OCI-LY7 (cell line): ENCODE measurements around the gene PGR. TPM values are rescaled to one million over a fixed set of nuclear protein-coding genes. Genes with fewer than 3 reads are reported as not detected.

Source experiments
- BruUV-seq: library from RNA; stranded (reverse); fragments of 400-500 nt; replicated peaks from 2 replicates; lab custom pipeline; 2021; lab: Mats Ljungman, UMichigan
- CTCF ChIA-PET: fragments of 300-600 bp; sonication (Branson Sonifier 250); formaldehyde crosslinking; loops from one replicate; lab custom pipeline; 2022; ENCODE audit warnings: antibody characterized with exemption; ENCODE audit not compliant: unreplicated experiment; lab: Charles Lee
- POLR2A ChIA-PET: fragments of 300-600 bp; sonication (Branson Sonifier 250); formaldehyde crosslinking; loops from one replicate; lab custom pipeline; 2022; ENCODE audit warnings: antibody characterized with exemption; lab: Charles Lee
- DNase-seq: peaks from one replicate; pipeline ENCODE4 v3.0.0-alpha.2; 2015; ENCODE audit warnings: low spot score
- H2AFZ ChIP-seq: fragments of 200-600 bp; sonication (generic), shearing (Covaris generic); 2 replicates; pipeline ENCODE4 v1.6.1; 2014; ENCODE audit warnings: mild to moderate bottlenecking, antibody characterized with exemption, low read length, moderate library complexity
- H3K27ac ChIP-seq: fragments of 200-600 bp; sonication (generic); 2 replicates; pipeline ENCODE4 v1.5.1; 2014; ENCODE audit warnings: mixed run types, low read depth, mild to moderate bottlenecking, moderate library complexity, low read length, inconsistent platforms; ENCODE audit not compliant: poor library complexity, severe bottlenecking
- H3K36me3 ChIP-seq: fragments of 200-600 bp; sonication (generic); 2 replicates; pipeline ENCODE4 v1.6.1; 2014; ENCODE audit warnings: mild to moderate bottlenecking, antibody characterized with exemption, low read length, moderate library complexity, mixed read lengths; ENCODE audit not compliant: insufficient read depth
- H3K4me1 ChIP-seq: fragments of 200-600 bp; sonication (generic); 2 replicates; pipeline ENCODE4 v1.5.1; 2014; ENCODE audit warnings: mild to moderate bottlenecking, low read length; ENCODE audit not compliant: insufficient read depth, poor library complexity, severe bottlenecking
- H3K4me2 ChIP-seq: fragments of 200-600 bp; sonication (generic); 2 replicates; pipeline ENCODE4 v1.6.1; 2014; ENCODE audit warnings: mild to moderate bottlenecking, low read length
- H3K4me3 ChIP-seq: fragments of 200-600 bp; sonication (generic); 2 replicates; pipeline ENCODE4 v1.5.1; 2014; ENCODE audit warnings: mild to moderate bottlenecking, low read depth, low read length; ENCODE audit not compliant: poor library complexity, severe bottlenecking
- H3K79me2 ChIP-seq: fragments of 200-600 bp; sonication (generic); 2 replicates; pipeline ENCODE4 v1.6.1; 2016; ENCODE audit warnings: low read depth, mild to moderate bottlenecking, low read length, moderate library complexity, mixed read lengths; ENCODE audit not compliant: insufficient read depth
- H3K9me2 ChIP-seq: fragments of 200-600 bp; sonication (generic); 2 replicates; pipeline ENCODE4 v1.6.1; 2016; ENCODE audit warnings: mild to moderate bottlenecking, low read length, mixed read lengths; ENCODE audit not compliant: insufficient read depth
- H3K9me3 ChIP-seq: fragments of 200-600 bp; sonication (generic); 2 replicates; pipeline ENCODE4 v1.6.1; 2014; ENCODE audit warnings: mild to moderate bottlenecking, mixed run types, low read length, mixed read lengths
- H4K20me1 ChIP-seq: fragments of 200-600 bp; sonication (generic); 2 replicates; pipeline ENCODE4 v1.6.1; 2014; ENCODE audit warnings: mild to moderate bottlenecking, antibody characterized with exemption, low read length, moderate library complexity, mixed read lengths; ENCODE audit not compliant: insufficient read depth
- EZH2phosphoT487 ChIP-seq: fragments of 200-600 bp; sonication (generic); IDR thresholded peaks from 2 replicates; pipeline ENCODE4 v1.6.1; 2018; ENCODE audit warnings: low read depth, borderline replicate concordance, mild to moderate bottlenecking, mixed run types, antibody characterized with exemption, low read length, moderate library complexity, mixed read lengths
- intact Hi-C: fragments of 100-400 bp; cut with micrococcal nuclease; formaldehyde crosslinking; loops from one replicate; pipeline ENCODE4 v1.10.0; 2022; ENCODE audit not compliant: unreplicated experiment
- total RNA-seq, 2 experiments: library from RNA; depleted of rRNA in 1 of 2; stranded (reverse); fragments of >200 nt in 1 of 2; shearing (Covaris generic) in 1 of 2; gene quantifications; 2 replicates each; pipeline ENCODE4 v1.2.3, GENCODE V29; 2014 to 2022
- TF ChIP-seq, protein P1 (sequence below): fragments of 200-600 bp; sonication (generic); conservative IDR thresholded peaks from 2 replicates; pipeline ENCODE4 v1.5.1; 2014; ENCODE audit warnings: mild to moderate bottlenecking, antibody characterized with exemption, low read length, moderate library complexity, mixed read lengths

PGR gene
- total RNA-seq, 2 experiments from 2014 or later = not detected

DNA sequence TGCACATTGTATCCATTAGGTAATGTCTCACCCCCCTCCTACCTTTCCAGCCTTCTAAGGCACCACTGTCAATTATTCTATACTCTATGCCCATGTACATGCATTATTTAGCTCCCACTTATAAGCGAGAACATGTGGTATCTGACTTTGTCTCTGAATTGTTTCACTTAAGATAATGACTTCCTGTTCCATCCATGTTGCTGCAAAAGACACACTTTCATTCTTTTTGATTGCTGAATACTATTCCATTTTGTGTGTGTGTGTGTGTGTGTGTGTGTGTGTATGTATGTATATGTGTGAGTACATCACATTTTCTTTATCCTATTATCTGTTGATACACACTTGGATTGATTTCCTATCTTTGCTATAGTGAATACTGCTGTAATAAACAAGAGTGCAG, 84.2 kb downstream of the PGR start:
- intact Hi-C loops = no loop called here
- H3K9me3 ChIP-seq = no peaks in the 10 kb centered on the region
- CTCF ChIA-PET = no interaction called here

DNA sequence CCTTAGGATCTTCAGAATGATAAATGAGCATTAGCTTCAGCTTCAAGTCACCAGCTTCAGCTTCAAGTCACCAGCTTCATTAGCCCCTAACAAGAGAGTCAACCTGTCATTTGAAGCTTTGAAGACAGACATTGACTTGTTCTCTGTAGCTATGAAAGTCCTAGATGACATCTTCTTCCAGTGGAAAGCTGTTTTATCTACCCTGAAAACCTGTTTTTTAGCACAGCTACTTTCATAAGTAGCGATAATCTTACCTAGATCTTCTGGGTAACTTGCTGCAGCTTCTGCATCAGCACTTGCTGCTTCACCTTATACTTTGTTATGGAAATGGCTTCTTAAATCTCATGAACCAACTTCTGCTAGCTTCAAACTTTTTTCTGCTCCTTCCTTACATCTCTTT, 85.7 kb downstream of the PGR start:
- H3K9me3 ChIP-seq = no peaks in the 10 kb centered on the region
- H3K4me1 ChIP-seq = no peaks in the 10 kb centered on the region
- no peak overlapping the region for H3K4me2 ChIP-seq
- no TSS peak for BruUV-seq
- no peak overlapping the region for H3K27ac ChIP-seq
- ChIA-PET POLR2A (interaction anchor here (0.7 kb wide), 2 partner anchors 16 to 1290 kb away, joined by 4 read pairs; no protein-coding TSS in a partner anchor), CTCF (no interaction called here)
- H3K4me3 ChIP-seq = no peak overlapping the region
- H3K79me2 ChIP-seq = no peaks in the 10 kb centered on the region
- TF ChIP-seq EZH2phosphoT487 = no peak
- TF ChIP-seq, protein P1, sequence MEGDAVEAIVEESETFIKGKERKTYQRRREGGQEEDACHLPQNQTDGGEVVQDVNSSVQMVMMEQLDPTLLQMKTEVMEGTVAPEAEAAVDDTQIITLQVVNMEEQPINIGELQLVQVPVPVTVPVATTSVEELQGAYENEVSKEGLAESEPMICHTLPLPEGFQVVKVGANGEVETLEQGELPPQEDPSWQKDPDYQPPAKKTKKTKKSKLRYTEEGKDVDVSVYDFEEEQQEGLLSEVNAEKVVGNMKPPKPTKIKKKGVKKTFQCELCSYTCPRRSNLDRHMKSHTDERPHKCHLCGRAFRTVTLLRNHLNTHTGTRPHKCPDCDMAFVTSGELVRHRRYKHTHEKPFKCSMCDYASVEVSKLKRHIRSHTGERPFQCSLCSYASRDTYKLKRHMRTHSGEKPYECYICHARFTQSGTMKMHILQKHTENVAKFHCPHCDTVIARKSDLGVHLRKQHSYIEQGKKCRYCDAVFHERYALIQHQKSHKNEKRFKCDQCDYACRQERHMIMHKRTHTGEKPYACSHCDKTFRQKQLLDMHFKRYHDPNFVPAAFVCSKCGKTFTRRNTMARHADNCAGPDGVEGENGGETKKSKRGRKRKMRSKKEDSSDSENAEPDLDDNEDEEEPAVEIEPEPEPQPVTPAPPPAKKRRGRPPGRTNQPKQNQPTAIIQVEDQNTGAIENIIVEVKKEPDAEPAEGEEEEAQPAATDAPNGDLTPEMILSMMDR = no peak
- H2AFZ ChIP-seq = no peak overlapping the region
- H4K20me1 ChIP-seq = no peaks in the 10 kb centered on the region
- no peaks in the 10 kb centered on the region for H3K36me3 ChIP-seq
- no peak for DNase-seq
- no peaks in the 10 kb centered on the region for H3K9me2 ChIP-seq
- intact Hi-C loops = no loop called here

More for the DNA sequence above, 84.2 kb downstream of the PGR start:
- Histone ChIP-seq H3K4me3 (no peak overlapping the region), H2AFZ (no peak overlapping the region), H3K79me2 (no peaks in the 10 kb centered on the region), H4K20me1 (no peaks in the 10 kb centered on the region), H3K4me2 (no peak overlapping the region), H3K9me2 (no peaks in the 10 kb centered on the region), H3K36me3 (no peaks in the 10 kb centered on the region), H3K27ac (no peak overlapping the region), H3K4me1 (no peaks in the 10 kb centered on the region)
- POLR2A ChIA-PET = interaction anchor here (0.5 kb wide), 1 partner anchor 342 kb away, joined by 3 read pairs; no protein-coding TSS in a partner anchor
- no TSS peak for BruUV-seq
- TF ChIP-seq EZH2phosphoT487 = no peak
- TF ChIP-seq, protein P1 = no peak
- DNase-seq = no peak

DNA sequence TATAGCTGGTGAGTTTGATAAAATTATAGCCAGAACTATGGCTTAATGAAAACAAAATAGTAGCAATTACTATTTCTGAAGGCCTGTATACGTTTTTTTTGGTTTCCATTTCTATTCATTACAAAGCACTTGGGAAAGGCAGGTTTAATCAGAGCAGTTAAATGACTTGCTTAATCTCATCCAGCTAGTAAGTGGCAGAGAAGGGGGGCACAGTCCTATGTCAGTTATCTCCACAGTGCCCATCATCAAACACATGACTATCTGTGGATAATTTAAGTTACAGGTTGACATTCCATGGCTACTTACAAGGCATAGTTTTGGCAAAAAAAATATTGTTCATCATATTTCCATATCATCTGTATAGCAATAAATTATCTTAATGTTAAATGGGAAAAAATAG, 93.7 kb downstream of the PGR start:
- intact Hi-C loops = no loop called here
- no peaks in the 10 kb centered on the region for H3K4me1 ChIP-seq
- H3K9me3 ChIP-seq = no peaks in the 10 kb centered on the region
- ChIA-PET CTCF (no interaction called here), POLR2A (no interaction called here)
- H3K9me2 ChIP-seq = no peaks in the 10 kb centered on the region
- H3K79me2 ChIP-seq = no peaks in the 10 kb centered on the region
- H2AFZ ChIP-seq = no peak overlapping the region
- H4K20me1 ChIP-seq = no peaks in the 10 kb centered on the region
- H3K4me2 ChIP-seq = no peak overlapping the region
- no peak for DNase-seq
- no peaks in the 10 kb centered on the region for H3K36me3 ChIP-seq
- no peak overlapping the region for H3K27ac ChIP-seq
- no peak for TF ChIP-seq EZH2phosphoT487
- TF ChIP-seq, protein P1 = no peak
- BruUV-seq = no TSS peak
- no peak overlapping the region for H3K4me3 ChIP-seq
